ENCODE data around the gene AGBL4. TPM values are rescaled to one million over a fixed set of nuclear protein-coding genes. Genes with fewer than 3 reads are reported as not detected.

The AGBL4 gene
- total and polyA plus RNA-seq, 8 donors, result 0.32 to 1.3 (median 0.87) TPM

DNA sequence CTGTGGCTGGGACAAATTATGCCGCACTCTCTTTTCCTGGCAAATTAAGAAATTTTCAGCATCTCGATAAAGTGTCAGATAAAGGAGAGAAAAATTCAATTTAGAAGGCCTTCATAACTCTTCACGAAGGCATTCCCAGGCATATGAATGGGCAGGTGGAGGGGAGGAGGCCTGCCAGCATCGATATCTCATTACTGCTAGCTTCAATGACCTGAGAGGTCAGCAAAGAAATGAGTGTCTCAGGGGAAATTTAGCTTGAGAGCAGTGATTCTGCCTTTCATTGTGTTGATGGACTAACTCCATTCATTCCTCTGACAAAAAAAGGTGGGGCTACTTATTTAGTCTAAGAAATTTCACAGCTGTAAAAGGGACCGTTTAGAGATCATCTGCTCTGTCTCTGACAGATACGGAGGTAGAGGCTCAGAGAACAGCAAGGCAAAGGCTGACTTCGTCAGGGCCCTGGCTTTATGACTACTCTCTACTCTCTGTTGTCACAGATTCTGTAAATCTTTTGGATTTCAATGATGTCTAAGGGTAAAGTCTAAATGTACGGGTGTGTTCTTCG is 1035.0 kb downstream of the AGBL4 start:
- Histone ChIP-seq H3K36me3 (no peaks in the 10 kb centered on the region), H3K27ac (no peak overlapping the region), H3K27me3 (no peaks in the 10 kb centered on the region), H3K4me1 (no peaks in the 10 kb centered on the region), H3K4me3 (no peak overlapping the region), H3K9me3 (peaks cover 0 to 17% of the 10 kb centered on the region in 2 donors)
- ATAC-seq (no peak), DNase-seq (no peak)
- intact Hi-C loops (cut with DNase I), result no loop called here
- TF ChIP-seq, protein P1, sequence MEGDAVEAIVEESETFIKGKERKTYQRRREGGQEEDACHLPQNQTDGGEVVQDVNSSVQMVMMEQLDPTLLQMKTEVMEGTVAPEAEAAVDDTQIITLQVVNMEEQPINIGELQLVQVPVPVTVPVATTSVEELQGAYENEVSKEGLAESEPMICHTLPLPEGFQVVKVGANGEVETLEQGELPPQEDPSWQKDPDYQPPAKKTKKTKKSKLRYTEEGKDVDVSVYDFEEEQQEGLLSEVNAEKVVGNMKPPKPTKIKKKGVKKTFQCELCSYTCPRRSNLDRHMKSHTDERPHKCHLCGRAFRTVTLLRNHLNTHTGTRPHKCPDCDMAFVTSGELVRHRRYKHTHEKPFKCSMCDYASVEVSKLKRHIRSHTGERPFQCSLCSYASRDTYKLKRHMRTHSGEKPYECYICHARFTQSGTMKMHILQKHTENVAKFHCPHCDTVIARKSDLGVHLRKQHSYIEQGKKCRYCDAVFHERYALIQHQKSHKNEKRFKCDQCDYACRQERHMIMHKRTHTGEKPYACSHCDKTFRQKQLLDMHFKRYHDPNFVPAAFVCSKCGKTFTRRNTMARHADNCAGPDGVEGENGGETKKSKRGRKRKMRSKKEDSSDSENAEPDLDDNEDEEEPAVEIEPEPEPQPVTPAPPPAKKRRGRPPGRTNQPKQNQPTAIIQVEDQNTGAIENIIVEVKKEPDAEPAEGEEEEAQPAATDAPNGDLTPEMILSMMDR (IDR thresholded peaks at IDR 0.05), result no peak

DNA sequence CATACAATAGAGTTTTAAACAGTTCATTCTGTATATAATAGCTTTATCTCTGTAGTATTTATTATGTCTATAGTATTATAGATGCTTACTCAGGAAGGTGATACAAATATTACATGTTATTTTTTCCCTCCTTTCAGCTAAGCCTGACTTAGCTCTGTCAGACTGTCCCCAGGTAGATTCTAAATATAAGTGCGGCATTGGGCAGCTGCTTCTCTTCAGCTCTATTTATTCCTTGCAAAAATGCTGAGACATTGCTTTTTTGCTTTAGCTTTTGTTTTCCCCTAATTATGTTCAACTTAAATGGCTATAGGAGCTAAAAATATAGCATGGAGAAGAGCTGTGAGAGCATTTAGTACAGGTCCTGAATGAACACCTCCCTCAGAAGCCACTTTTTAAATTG is 1043.8 kb downstream of the AGBL4 start:
- TF ChIP-seq, protein P1 (IDR thresholded peaks at IDR 0.05), result no peak
- no peaks in the 10 kb centered on the region for H3K27me3 ChIP-seq
- no peaks in the 10 kb centered on the region for H3K36me3 ChIP-seq
- H3K27ac ChIP-seq, result no peak overlapping the region
- ATAC-seq, result no peak
- intact Hi-C loops (cut with DNase I), result no loop called here
- no peaks in the 10 kb centered on the region for H3K4me1 ChIP-seq
- DNase-seq, result no peak
- H3K9me3 ChIP-seq, result no peaks in the 10 kb centered on the region
- no peak overlapping the region for H3K4me3 ChIP-seq

DNA sequence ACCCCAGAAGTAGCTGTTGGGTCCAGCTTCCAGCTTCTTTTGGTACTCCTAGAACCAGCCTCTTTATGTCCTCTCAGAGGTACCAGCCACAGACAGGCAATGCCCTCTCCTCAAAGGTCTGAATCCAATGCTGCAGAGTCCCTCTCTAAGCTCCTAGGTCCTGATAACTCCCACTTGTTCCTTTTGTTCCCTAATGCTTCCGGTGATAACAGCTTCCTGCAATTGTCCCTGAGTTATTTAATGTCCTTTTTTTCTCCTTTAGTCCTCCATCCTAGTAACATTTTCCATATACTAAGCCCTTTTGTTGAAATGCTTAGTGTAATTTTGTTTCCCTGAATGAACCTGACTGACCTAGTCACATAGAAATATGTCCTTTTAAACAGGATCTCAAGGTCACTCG is 1045.3 kb downstream of the AGBL4 start:
- Histone ChIP-seq H3K27ac (no peak overlapping the region), H3K36me3 (no peaks in the 10 kb centered on the region), H3K4me1 (no peaks in the 10 kb centered on the region), H3K9me3 (no peaks in the 10 kb centered on the region), H3K4me3 (no peak overlapping the region), H3K27me3 (no peaks in the 10 kb centered on the region)
- intact Hi-C loops (cut with DNase I), result no loop called here
- TF ChIP-seq, protein P1 (IDR thresholded peaks at IDR 0.05), result no peak
- ATAC-seq (no peak), DNase-seq (no peak)

DNA sequence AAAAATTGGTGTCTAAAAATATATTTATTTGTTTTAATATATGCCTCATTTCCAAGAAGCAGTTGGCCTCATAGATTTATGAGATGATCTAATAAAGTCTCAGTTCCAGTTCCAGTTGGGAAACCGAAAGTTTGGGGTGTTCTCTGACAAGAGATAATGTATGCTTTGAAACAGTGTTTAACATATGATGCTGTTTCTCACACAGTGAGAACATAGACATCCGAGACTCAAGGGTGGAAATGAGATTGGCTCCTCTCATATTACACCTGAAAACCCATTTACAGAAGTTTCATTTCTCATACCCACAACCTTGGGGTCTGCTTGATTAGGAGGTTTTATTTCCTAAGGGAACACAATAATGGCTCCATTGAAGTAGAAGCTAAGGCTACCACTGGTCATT is 1046.5 kb downstream of the AGBL4 start:
- no peak for DNase-seq
- intact Hi-C loops (cut with DNase I), result no loop called here
- H3K4me1 ChIP-seq, result no peaks in the 10 kb centered on the region
- no peak overlapping the region for H3K27ac ChIP-seq
- no peak overlapping the region for H3K4me3 ChIP-seq
- H3K9me3 ChIP-seq, result no peaks in the 10 kb centered on the region
- H3K27me3 ChIP-seq, result no peaks in the 10 kb centered on the region
- TF ChIP-seq, protein P1 (IDR thresholded peaks at IDR 0.05), result no peak
- ATAC-seq, result no peak
- H3K36me3 ChIP-seq, result no peaks in the 10 kb centered on the region

DNA sequence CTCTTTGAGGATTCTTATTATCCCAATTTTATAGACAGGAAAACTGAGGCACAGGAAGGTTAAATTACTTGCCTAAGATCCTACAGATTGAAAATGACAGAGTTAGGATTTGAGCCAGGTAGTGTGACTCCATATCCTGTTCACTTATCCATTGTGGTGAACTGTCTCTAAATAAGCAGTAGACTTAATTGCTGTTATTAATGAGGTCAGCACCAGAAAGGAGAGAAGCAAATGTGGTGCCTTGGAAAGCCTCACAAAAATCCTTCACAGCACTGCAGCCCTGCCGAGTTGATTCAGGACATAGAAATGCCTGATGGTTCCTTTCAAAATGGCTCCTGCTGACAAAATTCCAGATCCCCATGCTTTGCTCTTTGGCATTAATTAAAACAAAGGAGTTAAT is 1053.8 kb downstream of the AGBL4 start:
- H3K4me1 ChIP-seq, result no peaks in the 10 kb centered on the region
- ATAC-seq, result no peak
- no peak overlapping the region for H3K27ac ChIP-seq
- no peaks in the 10 kb centered on the region for H3K27me3 ChIP-seq
- DNase-seq, result no peak
- TF ChIP-seq, protein P1 (IDR thresholded peaks at IDR 0.05), result no peak
- H3K9me3 ChIP-seq, result no peaks in the 10 kb centered on the region
- no peak overlapping the region for H3K4me3 ChIP-seq
- no peaks in the 10 kb centered on the region for H3K36me3 ChIP-seq
- intact Hi-C loops (cut with DNase I), result no loop called here
